Mesodermal cell (in vitro differentiated cells): Measurements from ENCODE around the gene MYLK3.
A peak's percentile ranks its signal among the peaks of the same experiment; 100 is the strongest.

ENCODE experiments used
- H3K27ac ChIP-seq: 2 replicates; pipeline ENCODE4 v1.7.0; 2013; ENCODE audit warnings: mild to moderate bottlenecking, low read depth, low read length, moderate library complexity; ENCODE audit not compliant: severe bottlenecking
- H3K36me3 ChIP-seq: 2 replicates; pipeline ENCODE4 v1.7.1; 2013; ENCODE audit warnings: mild to moderate bottlenecking, low read length, moderate library complexity; ENCODE audit not compliant: control insufficient read depth, insufficient read depth
- H3K4me1 ChIP-seq: one replicate; pipeline ENCODE4 v1.7.1; 2013; ENCODE audit warnings: mild to moderate bottlenecking, low read length; ENCODE audit not compliant: insufficient read depth, control insufficient read depth, poor library complexity, severe bottlenecking
- H3K4me3 ChIP-seq: 2 replicates; pipeline ENCODE4 v1.7.0; 2013; ENCODE audit warnings: low read length, control low read depth, mild to moderate bottlenecking; ENCODE audit not compliant: insufficient read depth, poor library complexity, severe bottlenecking; ENCODE audit errors: extremely low read depth
- H3K9me3 ChIP-seq: 2 replicates; pipeline ENCODE4 v1.7.1; 2013; ENCODE audit warnings: mild to moderate bottlenecking, low read length, moderate library complexity; ENCODE audit not compliant: control insufficient read depth
- WGBS, 2 experiments: methylation state at CpG; one replicate each; pipeline ENCODE4 v1.1.5; 2013; ENCODE audit warnings: missing lambda C conversion rate in 2 of 2; ENCODE audit not compliant: insufficient coverage in 2 of 2; 5-methylcytosine and 5-hydroxymethylcytosine counted together

The MYLK3 gene

DNA sequence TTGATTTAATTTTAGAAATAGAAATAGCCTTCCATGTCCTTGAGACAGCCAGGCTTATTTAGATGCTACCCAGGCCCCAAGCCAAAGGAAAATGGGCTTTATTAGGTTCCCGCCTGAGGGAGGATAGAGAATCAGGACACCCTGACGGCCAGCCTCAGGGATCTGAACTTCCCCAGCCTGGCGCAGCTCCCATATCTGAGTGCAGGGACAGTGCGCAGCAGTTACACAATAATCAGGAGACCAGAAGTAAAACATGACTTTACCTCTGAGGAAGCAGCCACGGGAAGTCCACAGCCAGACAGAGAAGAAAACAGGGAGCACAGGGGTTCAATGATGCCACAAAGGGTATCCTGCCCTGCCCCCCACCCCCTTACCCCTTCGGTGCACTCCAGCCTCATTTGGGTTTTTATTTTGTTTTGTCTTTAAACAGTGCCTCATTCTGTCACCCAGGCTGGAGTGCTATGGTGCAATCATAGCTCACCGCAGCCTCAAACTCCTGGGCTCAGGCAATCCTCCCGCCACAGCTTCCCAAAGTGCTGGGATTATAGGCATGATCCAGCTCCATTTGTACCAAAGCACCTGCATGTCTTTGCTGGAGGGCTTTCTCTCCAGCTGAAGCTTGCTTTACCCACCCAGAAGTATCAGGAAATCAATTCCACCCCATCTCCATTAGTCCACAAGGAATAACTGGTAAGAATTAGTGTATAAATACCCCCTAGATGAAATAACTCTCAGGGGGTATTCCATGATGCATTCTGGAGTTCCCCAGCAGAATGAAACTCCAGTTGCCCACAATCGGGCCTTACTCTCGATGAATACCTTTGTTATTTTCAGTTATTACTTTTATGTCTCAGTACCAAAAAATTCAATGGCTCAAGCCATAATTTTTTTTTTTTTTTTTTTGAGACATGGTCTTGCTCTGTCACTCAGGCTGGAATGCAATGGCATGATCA, 36.8 kb downstream of the MYLK3 start:
- H3K27ac ChIP-seq = no peak overlapping the region
- 90 to 96% methylated on average over 7 to 9 of the region's 10 CpGs for WGBS, 2 experiments

GRCh38 chr16:46709469-46710005, 38.6 kb downstream of the MYLK3 start:
- Histone ChIP-seq H3K27ac (no peak overlapping the region), H3K9me3 (no peaks in the 10 kb centered on the region), H3K36me3 (no peaks in the 10 kb centered on the region), H3K4me1 (no peaks in the 10 kb centered on the region), H3K4me3 (no peak overlapping the region)
- 87 to 100% methylated on average over 2 to 3 of the region's 3 CpGs for WGBS, 2 experiments

More for the DNA sequence above, 36.8 kb downstream of the MYLK3 start:
- Histone ChIP-seq H3K9me3 (peaks cover 5% of the 10 kb centered on the region), H3K4me1 (no peaks in the 10 kb centered on the region), H3K4me3 (no peak overlapping the region), H3K36me3 (no peaks in the 10 kb centered on the region)

- WGBS, 2 experiments = no CpG with 5 or more reads among the region's 1 CpG
- no peaks in the 10 kb centered on the region for H3K9me3 ChIP-seq
- H3K4me1 ChIP-seq = no peaks in the 10 kb centered on the region
- no peak overlapping the region for H3K4me3 ChIP-seq
- no peak overlapping the region for H3K27ac ChIP-seq
- peaks cover 3% of the 10 kb centered on the region for H3K36me3 ChIP-seq
Measured at GRCh38 chr16:46706642-46707041, 41.5 kb downstream of the MYLK3 start.

- H3K9me3 ChIP-seq = no peaks in the 10 kb centered on the region
- WGBS, 2 experiments = no CpG with 5 or more reads among the region's 2 CpGs
- H3K4me3 ChIP-seq = no peak overlapping the region
- no peak overlapping the region for H3K27ac ChIP-seq
- H3K4me1 ChIP-seq = no peaks in the 10 kb centered on the region
- peaks cover 38% of the 10 kb centered on the region for H3K36me3 ChIP-seq
Measured at GRCh38 chr16:46702030-46702429, 46.1 kb downstream of the MYLK3 start.

GRCh38 chr16:46701615-46702014, 46.5 kb downstream of the MYLK3 start:
- Histone ChIP-seq H3K4me1 (no peaks in the 10 kb centered on the region), H3K27ac (no peak overlapping the region), H3K36me3 (peaks cover 42% of the 10 kb centered on the region), H3K9me3 (no peaks in the 10 kb centered on the region), H3K4me3 (no peak overlapping the region)
- 100% methylated on average over 3 of the region's 4 CpGs; no CpG with 5 or more reads in 1 of the 2 experiments for WGBS, 2 experiments

DNA sequence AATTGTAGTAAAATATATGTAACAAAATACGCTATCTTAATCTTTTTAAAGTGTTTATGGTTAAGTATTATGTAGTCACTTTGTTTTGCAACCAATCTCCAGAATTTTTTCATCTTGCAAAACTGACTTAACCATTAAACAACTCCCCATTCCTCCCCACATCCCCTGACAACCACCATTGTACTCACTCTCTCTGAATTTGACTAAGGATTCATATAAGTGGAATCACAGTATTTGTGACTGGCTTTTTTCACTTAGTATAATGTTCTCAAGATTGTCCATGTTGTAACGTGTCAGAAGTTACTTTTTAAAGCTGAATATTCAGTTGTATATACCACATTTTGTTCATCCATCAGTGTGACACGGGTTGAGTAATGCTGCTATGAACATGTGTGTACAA, 48.1 kb downstream of the MYLK3 start:
- no peak overlapping the region for H3K4me3 ChIP-seq
- peaks cover 57% of the 10 kb centered on the region for H3K36me3 ChIP-seq
- no CpG with 5 or more reads among the region's 3 CpGs for WGBS, 2 experiments
- H3K4me1 ChIP-seq = no peaks in the 10 kb centered on the region
- H3K9me3 ChIP-seq = no peaks in the 10 kb centered on the region
- no peak overlapping the region for H3K27ac ChIP-seq

GRCh38 chr16:46696957-46697356, 51.2 kb downstream of the MYLK3 start:
- no peak overlapping the region for H3K27ac ChIP-seq
- 91 to 100% methylated on average over 1 of the region's 3 CpGs for WGBS, 2 experiments
- peaks cover 1% of the 10 kb centered on the region for H3K4me1 ChIP-seq
- H3K4me3 ChIP-seq = no peak overlapping the region
- peaks cover 80% of the 10 kb centered on the region for H3K36me3 ChIP-seq
- no peaks in the 10 kb centered on the region for H3K9me3 ChIP-seq

DNA sequence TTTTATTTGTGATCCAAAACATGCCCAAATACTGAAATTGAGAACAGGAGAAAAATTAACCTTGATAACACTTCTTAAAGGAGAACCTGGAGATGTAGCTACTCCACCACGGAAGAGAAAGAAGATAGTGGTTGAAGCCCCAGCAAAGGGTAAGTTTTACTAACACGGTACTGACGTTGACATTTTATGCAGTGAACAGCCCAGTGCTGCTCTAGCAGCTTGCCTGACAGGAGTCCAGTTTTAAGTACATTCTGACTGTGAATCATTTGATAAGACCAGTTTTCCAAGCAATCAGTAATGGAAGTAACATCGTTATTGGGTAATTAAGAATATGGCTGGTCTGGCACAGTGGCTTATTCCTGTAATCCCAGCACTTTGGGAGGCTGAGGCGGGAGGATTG, 52.2 kb downstream of the MYLK3 start:
- 96 to 98% methylated on average over 4 to 5 of the region's 5 CpGs for WGBS, 2 experiments
- H3K4me3 ChIP-seq = no peak overlapping the region
- peaks cover 5% of the 10 kb centered on the region for H3K4me1 ChIP-seq
- no peak overlapping the region for H3K27ac ChIP-seq
- H3K36me3 ChIP-seq = peaks cover 85% of the 10 kb centered on the region
- H3K9me3 ChIP-seq = no peaks in the 10 kb centered on the region

GRCh38 chr16:46693598-46693997, 54.5 kb downstream of the MYLK3 start:
- 78% methylated on average over 1 of the region's 2 CpGs; no CpG with 5 or more reads in 1 of the 2 experiments for WGBS, 2 experiments
- H3K9me3 ChIP-seq = no peaks in the 10 kb centered on the region
- peaks cover 5% of the 10 kb centered on the region for H3K4me1 ChIP-seq
- no peak overlapping the region for H3K4me3 ChIP-seq
- peaks cover 69% of the 10 kb centered on the region for H3K36me3 ChIP-seq
- no peak overlapping the region for H3K27ac ChIP-seq

DNA sequence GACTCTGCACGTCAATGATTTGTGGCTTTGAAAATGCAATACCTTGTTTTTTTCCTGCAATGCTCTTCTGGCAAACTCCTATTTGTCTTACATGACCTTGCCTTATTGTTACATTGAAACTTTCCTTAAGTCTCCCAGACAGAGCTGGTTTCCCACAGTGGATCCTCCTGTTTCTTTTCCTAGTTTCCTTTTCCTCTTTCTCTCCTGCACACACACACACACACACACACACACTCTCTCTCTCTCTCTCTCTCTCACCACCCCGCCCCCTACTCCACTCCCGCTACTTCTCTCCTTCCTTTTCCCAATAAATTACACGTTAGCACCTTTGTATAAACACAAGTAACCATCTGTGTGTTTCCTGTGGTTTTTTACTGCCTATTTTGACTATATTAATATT, 56.4 kb downstream of the MYLK3 start:
- H3K36me3 ChIP-seq = peaks cover 51% of the 10 kb centered on the region
- peaks cover 13% of the 10 kb centered on the region for H3K4me1 ChIP-seq
- WGBS, 2 experiments = 56 to 89% methylated on average over 1 of the region's 4 CpGs
- H3K4me3 ChIP-seq = peak overlapping the region; percentile 93
- H3K27ac ChIP-seq = no peak overlapping the region
- no peaks in the 10 kb centered on the region for H3K9me3 ChIP-seq
